SK-N-SH (cell line): ENCODE measurements around the gene STOX1. TPM values are rescaled to one million over a fixed set of nuclear protein-coding genes. Genes with fewer than 3 reads are reported as not detected.

Experiments used
- CTCF ChIA-PET: fragments of 300-600, 350-600 bp; formaldehyde crosslinking; extraction: SDS; loops from one replicate; lab custom pipeline; 2021; lab: Yijun Ruan, JAX
- POLR2A ChIA-PET: fragments of 350-600 bp; sonication (Branson Sonifier 250); formaldehyde crosslinking; extraction: SDS; loops from one replicate; lab custom pipeline; 2020; ENCODE audit warnings: antibody characterized with exemption, inconsistent platforms; lab: Yijun Ruan, JAX
- DNase-seq: peaks from one replicate; pipeline ENCODE4 v3.0.0; 2012
- H2AFZ ChIP-seq: fragments of 200-600 bp; sonication (generic); 2 replicates; pipeline ENCODE4 v1.8.1; 2016; ENCODE audit warnings: antibody characterized with exemption, mild to moderate bottlenecking, low read depth
- H3F3A ChIP-seq: fragments of 200-600 bp; sonication (generic); replicated peaks from 2 replicates; pipeline ENCODE3; 2016; ENCODE audit warnings: antibody characterized with exemption, mild to moderate bottlenecking; ENCODE audit not compliant: insufficient read depth
- H3K27ac ChIP-seq, 2 experiments: fragments of 200-500 bp in 1 of 2; fragments of 200-600 bp in 1 of 2; sonication (Bioruptor generic) in 1 of 2; sonication (generic), shearing (Covaris generic) in 1 of 2; 2 replicates each; pipeline versions ENCODE4 v1.5.1 to v1.6.1; 2014 to 2016; ENCODE audit warnings: low read depth in 2 of 2, inconsistent platforms in 1 of 2, low read length in 1 of 2, mild to moderate bottlenecking in 1 of 2, mixed read lengths in 1 of 2
- H3K27me3 ChIP-seq: fragments of 200-600 bp; sonication (generic), shearing (Covaris generic); 2 replicates; pipeline ENCODE4 v1.6.1; 2016; ENCODE audit warnings: mixed run types; ENCODE audit not compliant: insufficient read depth
- H3K36me3 ChIP-seq, 2 experiments: fragments of 200-500 bp in 1 of 2; fragments of 200-600 bp in 1 of 2; sonication (Bioruptor generic) in 1 of 2; sonication (generic) in 1 of 2; replicated peaks in 1 of 2; 2 replicates each; pipeline versions ENCODE3 to v1.5.1; 2014 to 2016; ENCODE audit warnings: low read length in 1 of 2, mild to moderate bottlenecking in 1 of 2; ENCODE audit not compliant: insufficient read depth in 2 of 2, control insufficient read depth in 1 of 2
- H3K4me1 ChIP-seq, 2 experiments: fragments of 200-500 bp in 1 of 2; fragments of 200-600 bp in 1 of 2; sonication (Bioruptor generic) in 1 of 2; sonication (generic), shearing (Covaris generic) in 1 of 2; 2 replicates each; pipeline versions ENCODE4 v1.5.1 to v1.6.1; 2014 to 2016; ENCODE audit warnings: low read depth in 1 of 2, low read length in 1 of 2, mixed run types in 1 of 2; ENCODE audit not compliant: insufficient read depth in 2 of 2, control insufficient read depth in 1 of 2
- H3K4me2 ChIP-seq: fragments of 200-600 bp; sonication (generic), shearing (Covaris generic); 2 replicates; pipeline ENCODE4 v1.6.1; 2017; ENCODE audit warnings: mixed run types
- H3K4me3 ChIP-seq, 2 experiments: fragments of 200-500 bp in 1 of 2; fragments of 200-600 bp in 1 of 2; sonication (Bioruptor generic) in 1 of 2; sonication (generic), shearing (Covaris generic) in 1 of 2; 2 replicates each; pipeline versions ENCODE4 v1.5.1 to v1.8.1; 2014 to 2016; ENCODE audit warnings: low read depth in 2 of 2, inconsistent platforms in 1 of 2, low read length in 1 of 2, mild to moderate bottlenecking in 1 of 2, mixed read lengths in 1 of 2, moderate library complexity in 1 of 2
- H3K79me2 ChIP-seq: fragments of 200-600 bp; sonication (generic); 2 replicates; pipeline ENCODE4 v1.8.1; 2017; ENCODE audit warnings: mild to moderate bottlenecking; ENCODE audit not compliant: insufficient read depth
- H3K9ac ChIP-seq: fragments of 200-600 bp; sonication (generic); 2 replicates; pipeline ENCODE4 v1.6.1; 2017; ENCODE audit warnings: mixed run types
- H3K9me2 ChIP-seq: fragments of 200-600 bp; sonication (generic); 2 replicates; pipeline ENCODE4 v1.6.1; 2017; ENCODE audit warnings: mixed run types
- H3K9me3 ChIP-seq: fragments of 200-600 bp; sonication (generic); 2 replicates; pipeline ENCODE4 v1.6.1; 2017; ENCODE audit warnings: mixed run types, mild to moderate bottlenecking, moderate library complexity
- H4K20me1 ChIP-seq: fragments of 200-600 bp; sonication (generic); 2 replicates; pipeline ENCODE4 v1.6.1; 2017; ENCODE audit warnings: mild to moderate bottlenecking, mixed run types; ENCODE audit not compliant: insufficient read depth
- EZH2phosphoT487 ChIP-seq: fragments of 200-600 bp; sonication (generic); IDR thresholded peaks from 2 replicates; pipeline ENCODE4 v1.6.1; 2017; ENCODE audit warnings: low read depth, mixed run types, mild to moderate bottlenecking, antibody characterized with exemption, moderate library complexity, borderline replicate concordance
- JUND ChIP-seq: IDR thresholded peaks from 2 replicates; pipeline ENCODE4 v1.4.0; 2012
- MAX ChIP-seq: IDR thresholded peaks from 2 replicates; pipeline ENCODE4 v1.4.0; 2012; ENCODE audit warnings: low read depth
- NRF1 ChIP-seq: IDR thresholded peaks from 2 replicates; pipeline ENCODE4 v1.6.1; 2012; ENCODE audit warnings: low read depth, mild to moderate bottlenecking, low read length
- REST ChIP-seq: IDR thresholded peaks from 2 replicates; pipeline ENCODE4 v1.6.1; 2012; ENCODE audit warnings: mild to moderate bottlenecking, low read depth, low read length, moderate library complexity
- RFX5 ChIP-seq: IDR thresholded peaks from 2 replicates; pipeline ENCODE4 v1.6.1; 2012; ENCODE audit warnings: mild to moderate bottlenecking, improper control_type of control experiment, low read length
- SIN3A ChIP-seq: IDR thresholded peaks from 2 replicates; pipeline ENCODE4 v1.6.1; 2012; ENCODE audit warnings: low read depth, mild to moderate bottlenecking, low read length, moderate library complexity, borderline replicate concordance
- USF1 ChIP-seq: IDR thresholded peaks from 2 replicates; pipeline ENCODE4 v1.4.0; 2012; ENCODE audit warnings: low read depth, borderline replicate concordance
- YY1 ChIP-seq: IDR thresholded peaks from 2 replicates; pipeline ENCODE4 v1.4.0; 2012; ENCODE audit warnings: low read depth, mild to moderate bottlenecking
- WGBS: methylation state at CpG from one replicate; pipeline ENCODE4 v1.1.6; 2017; ENCODE audit warnings: low lambda C conversion rate; 5-methylcytosine and 5-hydroxymethylcytosine counted together
- polyA plus RNA-seq, 3 experiments: library from polyadenylated mRNA; depleted of rRNA; stranded (reverse); fragments of >200 nt; gene quantifications; 2 replicates each; pipeline ENCODE4 v1.2.3, GENCODE V29; 2012

The STOX1 gene
- polyA plus RNA-seq, 1 of the 3 experiments (the other 2 are of a cell fraction) = 0.13 TPM

GRCh38 chr10:68857005-68857404 is 29.7 kb downstream of the STOX1 start:
- no peaks in the 10 kb centered on the region for H3F3A ChIP-seq
- ChIA-PET CTCF (no interaction called here), POLR2A (no interaction called here)
- H3K79me2 ChIP-seq = no peaks in the 10 kb centered on the region
- 46% methylated on average over 2 of the region's 2 CpGs for WGBS
- H3K9me2 ChIP-seq = no peaks in the 10 kb centered on the region
- H3K9ac ChIP-seq = no peak overlapping the region
- no peak for DNase-seq
- H3K36me3 ChIP-seq = no peaks in the 10 kb centered on the region
- no peak overlapping the region for H3K4me2 ChIP-seq
- H3K27ac ChIP-seq = no peak overlapping the region
- no peak for TF ChIP-seq NRF1
- no peak for TF ChIP-seq USF1
- TF ChIP-seq EZH2phosphoT487 = no peak
- no peak for TF ChIP-seq JUND
- no peak for TF ChIP-seq YY1
- H3K4me3 ChIP-seq = no peak overlapping the region
- no peaks in the 10 kb centered on the region for H3K9me3 ChIP-seq
- H4K20me1 ChIP-seq = no peaks in the 10 kb centered on the region
- H2AFZ ChIP-seq = no peak overlapping the region
- no peaks in the 10 kb centered on the region; a peak in 1 of 4 replicates for H3K4me1 ChIP-seq
- peaks cover 5% of the 10 kb centered on the region; the same call in 1 of the 2 replicates for H3K27me3 ChIP-seq

- Histone ChIP-seq H3F3A (no peaks in the 10 kb centered on the region), H3K27me3 (peaks cover 5% of the 10 kb centered on the region; the same call in 1 of the 2 replicates), H3K79me2 (no peaks in the 10 kb centered on the region), H3K27ac (no peak overlapping the region), H3K4me1 (no peaks in the 10 kb centered on the region; a peak in 1 of 4 replicates), H3K9me2 (no peaks in the 10 kb centered on the region), H3K36me3 (no peaks in the 10 kb centered on the region), H3K9ac (no peak overlapping the region), H3K4me2 (no peak overlapping the region), H3K4me3 (no peak overlapping the region), H3K9me3 (no peaks in the 10 kb centered on the region; the same call in 1 of the 2 replicates), H2AFZ (no peak overlapping the region), H4K20me1 (no peaks in the 10 kb centered on the region)
- POLR2A ChIA-PET = no interaction called here
- DNase-seq = no peak
- TF ChIP-seq REST = no peak
- no peak for TF ChIP-seq NRF1
- TF ChIP-seq SIN3A = no peak
- TF ChIP-seq MAX = no peak
- TF ChIP-seq RFX5 = no peak
- CTCF ChIA-PET = no interaction called here
- 42% methylated on average over 5 of the region's 5 CpGs for WGBS
Observed at GRCh38 chr10:68861253-68861652, 33.9 kb downstream of the STOX1 start.
